ENCODE measurements around the gene MAOB.

Gene MAOB

DNA sequence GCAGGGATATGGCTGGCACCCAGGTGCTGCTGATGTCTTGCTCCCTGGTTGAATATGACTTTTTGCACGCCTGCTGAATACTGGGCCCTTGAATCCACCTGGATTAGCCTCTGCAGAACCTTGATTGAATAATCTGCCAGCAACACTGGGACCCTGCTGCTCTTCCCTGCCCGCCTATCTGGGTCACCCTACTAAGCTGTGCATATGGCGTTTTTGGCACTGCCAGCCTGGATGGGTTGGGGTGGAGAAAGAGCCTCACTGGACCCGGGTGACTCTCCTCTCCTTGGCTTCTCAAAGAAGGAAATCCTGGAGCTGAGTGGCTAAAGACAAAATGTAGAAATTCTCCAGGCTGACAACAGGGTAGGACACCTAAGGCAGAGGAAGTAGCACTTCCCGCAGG lies 126.2 kb downstream of the MAOB start:
- Histone ChIP-seq H3F3A (ENCODE audit: insufficient read depth, low read length) (no peaks in the 10 kb centered on the region), H3K4me1 (ENCODE audit: insufficient read depth, low read length, severe bottlenecking) (no peaks in the 10 kb centered on the region), H3K79me2 (ENCODE audit: insufficient read depth, low read length) (no peaks in the 10 kb centered on the region), H3K4me2 (ENCODE audit: low read length) (no peak overlapping the region), H3K27ac (ENCODE audit: low read depth, low read length, poor library complexity, severe bottlenecking) (no peak overlapping the region), H3K9me3 (ENCODE audit: low read length) (no peaks in the 10 kb centered on the region), H3K36me3 (ENCODE audit: insufficient read depth, low read length) (no peaks in the 10 kb centered on the region), H4K20me1 (ENCODE audit: insufficient read depth, low read length) (no peaks in the 10 kb centered on the region), H3K9me2 (ENCODE audit: low read depth, low read length) (no peaks in the 10 kb centered on the region), H3K4me3 (ENCODE audit: low read depth, low read length, poor library complexity, severe bottlenecking) (no peak overlapping the region), H3K27me3 (ENCODE audit: insufficient read depth, low read length) (no peaks in the 10 kb centered on the region), H3K9ac (ENCODE audit: low read length) (no peak overlapping the region), H2AFZ (ENCODE audit: low read length) (no peak overlapping the region)
- TF ChIP-seq CTCF (IDR thresholded peaks at IDR 0.05; ENCODE audit: low read length) (no peak), EZH2 (IDR thresholded peaks at IDR 0.05; ENCODE audit: borderline replicate concordance, low read length) (no peak)

GRCh38 chrX:43753637-43754036 lies 128.6 kb downstream of the MAOB start:
- Histone ChIP-seq H3K4me1 (ENCODE audit: insufficient read depth, low read length, severe bottlenecking) (no peaks in the 10 kb centered on the region), H2AFZ (ENCODE audit: low read length) (no peak overlapping the region), H3K27me3 (ENCODE audit: insufficient read depth, low read length) (no peaks in the 10 kb centered on the region), H3K9me3 (ENCODE audit: low read length) (no peaks in the 10 kb centered on the region), H3K79me2 (ENCODE audit: insufficient read depth, low read length) (no peaks in the 10 kb centered on the region), H3K9ac (ENCODE audit: low read length) (no peak overlapping the region), H3K36me3 (ENCODE audit: insufficient read depth, low read length) (no peaks in the 10 kb centered on the region), H3K4me3 (ENCODE audit: low read depth, low read length, poor library complexity, severe bottlenecking) (no peak overlapping the region), H4K20me1 (ENCODE audit: insufficient read depth, low read length) (no peaks in the 10 kb centered on the region), H3K9me2 (ENCODE audit: low read depth, low read length) (no peaks in the 10 kb centered on the region), H3K27ac (ENCODE audit: low read depth, low read length, poor library complexity, severe bottlenecking) (no peak overlapping the region), H3F3A (ENCODE audit: insufficient read depth, low read length) (no peaks in the 10 kb centered on the region), H3K4me2 (ENCODE audit: low read length) (no peak overlapping the region)
- TF ChIP-seq EZH2 (IDR thresholded peaks at IDR 0.05; ENCODE audit: borderline replicate concordance, low read length) (no peak), CTCF (IDR thresholded peaks at IDR 0.05; ENCODE audit: low read length) (no peak)

DNA sequence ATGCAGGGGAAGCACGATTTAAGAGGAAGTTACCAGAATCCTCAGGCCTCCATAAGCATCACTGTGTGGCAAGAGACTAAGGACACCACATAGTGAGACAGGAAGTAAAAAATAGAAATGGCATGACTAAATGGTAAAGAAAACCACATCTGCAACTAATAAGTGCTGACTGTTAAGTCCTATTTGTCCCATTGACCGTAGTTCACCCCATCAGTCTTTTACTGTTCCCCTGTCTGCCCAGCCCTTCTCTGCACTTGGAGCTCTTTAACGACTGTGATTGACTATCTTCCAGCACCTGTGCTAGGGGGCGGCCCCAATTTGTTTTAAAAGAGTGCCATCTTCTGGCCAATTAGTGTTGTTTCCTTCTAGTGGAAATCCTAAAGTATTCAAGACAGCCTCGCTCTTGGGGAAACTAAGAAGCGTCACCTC lies 132.0 kb downstream of the MAOB start:
- Histone ChIP-seq H3K36me3 (ENCODE audit: insufficient read depth, low read length) (no peaks in the 10 kb centered on the region), H3K4me2 (ENCODE audit: low read length) (no peak overlapping the region), H4K20me1 (ENCODE audit: insufficient read depth, low read length) (no peaks in the 10 kb centered on the region), H3K27ac (ENCODE audit: low read depth, low read length, poor library complexity, severe bottlenecking) (no peak overlapping the region), H2AFZ (ENCODE audit: low read length) (no peak overlapping the region), H3K79me2 (ENCODE audit: insufficient read depth, low read length) (no peaks in the 10 kb centered on the region), H3K9me2 (ENCODE audit: low read depth, low read length) (no peaks in the 10 kb centered on the region), H3F3A (ENCODE audit: insufficient read depth, low read length) (no peaks in the 10 kb centered on the region), H3K4me3 (ENCODE audit: low read depth, low read length, poor library complexity, severe bottlenecking) (no peak overlapping the region), H3K9ac (ENCODE audit: low read length) (no peak overlapping the region), H3K27me3 (ENCODE audit: insufficient read depth, low read length) (no peaks in the 10 kb centered on the region), H3K9me3 (ENCODE audit: low read length) (no peaks in the 10 kb centered on the region), H3K4me1 (ENCODE audit: insufficient read depth, low read length, severe bottlenecking) (no peaks in the 10 kb centered on the region)
- TF ChIP-seq EZH2 (IDR thresholded peaks at IDR 0.05; ENCODE audit: borderline replicate concordance, low read length): no peak
- TF ChIP-seq CTCF (IDR thresholded peaks at IDR 0.05; ENCODE audit: low read length): peak; percentile 57
